Epithelial cell of prostate (primary cell): Measurements from ENCODE around the gene RRP9.
"Not testable (repeated sequence)": the region's sequence is repeated elsewhere in the genome, so short reads cannot be mapped to it uniquely, and the experiment has no call there.

ENCODE experiments used
- DNase-seq: peaks from one replicate; pipeline ENCODE4 v3.0.0-alpha.2; 2011; ENCODE audit warnings: low read depth, low spot score
- H3K27ac ChIP-seq: fragments of 450-650 bp; 2 replicates; pipeline ENCODE4 v1.5.1; 2017; ENCODE audit warnings: mild to moderate bottlenecking

RRP9 gene

GRCh38 chr3:51927061-51927977, 14.4 kb downstream of the RRP9 start:
- no peak for DNase-seq
- no peak overlapping the region for H3K27ac ChIP-seq

GRCh38 chr3:51921081-51921578, 20.6 kb downstream of the RRP9 start:
- no peak overlapping the region for H3K27ac ChIP-seq
- DNase-seq, result no peak

- DNase-seq, result no peak
- H3K27ac ChIP-seq, result no peak overlapping the region
Observed at GRCh38 chr3:51916418-51916817, 25.3 kb downstream of the RRP9 start.

GRCh38 chr3:51908026-51908425, 33.7 kb downstream of the RRP9 start:
- peak overlapping the region; percentile 58 for H3K27ac ChIP-seq
- DNase-seq, result no peak

DNA sequence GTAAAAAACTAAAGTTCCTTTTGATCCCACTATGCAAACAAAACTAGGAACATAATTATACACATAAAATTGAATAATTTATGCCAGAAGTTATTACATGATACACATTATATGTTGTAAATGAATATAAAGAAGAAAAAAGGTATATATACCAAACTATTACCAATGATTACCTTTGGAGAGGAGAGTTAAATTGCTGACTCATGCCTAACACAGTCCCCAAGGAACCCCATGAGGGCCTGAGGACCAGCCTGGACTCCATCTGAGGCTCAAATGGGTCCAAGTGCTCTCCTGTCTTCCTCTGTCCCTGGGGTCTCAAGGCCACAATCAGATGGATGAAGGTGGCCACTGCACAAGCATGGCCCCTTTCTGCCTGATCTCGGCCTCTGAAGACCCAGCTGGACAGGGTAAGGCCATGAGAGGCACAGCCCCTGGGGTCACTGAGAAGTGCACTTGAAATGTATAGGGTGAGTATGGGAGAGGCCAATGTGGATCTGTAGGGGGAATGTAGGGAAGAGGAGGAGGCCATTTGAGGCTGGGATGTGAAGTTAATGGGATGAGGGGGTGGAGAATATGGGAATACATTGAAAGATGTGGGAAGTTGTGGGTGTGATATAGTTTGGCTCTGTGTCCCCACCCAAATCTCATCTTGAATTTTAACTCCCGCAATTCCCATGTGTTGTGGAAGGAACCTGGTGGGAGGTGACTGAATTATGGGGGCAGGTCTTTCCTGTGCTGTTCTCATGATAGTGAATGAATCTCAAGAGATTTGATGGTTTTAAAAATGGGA, 37.5 kb downstream of the RRP9 start:
- no peak overlapping the region for H3K27ac ChIP-seq
- DNase-seq, result no peak

DNA sequence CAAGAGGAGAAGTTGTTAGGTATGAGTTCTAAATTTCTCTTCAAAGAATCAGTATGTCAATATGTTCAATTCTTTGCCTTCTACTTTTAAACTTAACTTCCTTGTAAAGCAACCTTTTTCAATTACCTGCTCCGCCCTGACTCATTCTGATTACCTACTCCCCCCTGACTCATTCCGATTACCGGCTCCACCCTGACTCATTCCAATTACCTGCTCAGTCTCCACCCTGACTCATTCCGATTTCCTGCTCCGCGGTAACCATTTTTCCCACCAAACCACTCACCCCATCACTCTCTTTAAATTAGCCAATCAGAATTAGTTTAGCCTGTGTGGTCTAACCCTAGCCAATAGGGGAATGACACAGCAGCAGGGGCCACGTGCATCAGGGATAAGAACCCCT, 39.3 kb downstream of the RRP9 start:
- peak; percentile 79 for DNase-seq
- peak overlapping the region; percentile 71 for H3K27ac ChIP-seq

DNA sequence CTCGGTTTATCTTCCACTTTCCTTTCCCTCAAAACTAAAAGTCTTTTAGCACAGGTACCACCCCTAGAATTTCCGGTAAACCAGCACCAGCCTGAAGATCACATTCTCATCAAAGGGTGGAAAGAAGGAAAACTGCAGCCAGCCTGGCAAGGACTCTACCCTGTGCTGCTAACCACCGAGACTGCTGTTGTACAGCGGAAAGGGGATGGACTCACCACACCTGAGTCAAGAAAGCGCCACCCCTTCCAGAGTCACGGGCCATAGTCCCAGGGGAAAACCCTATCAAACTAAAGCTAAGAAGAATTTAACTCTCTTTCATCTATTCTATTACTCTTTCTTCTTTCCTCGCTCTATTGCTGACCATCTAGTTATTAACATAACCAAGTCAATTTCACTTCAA, 41.7 kb downstream of the RRP9 start:
- not testable (repeated sequence) for H3K27ac ChIP-seq, DNase-seq

GRCh38 chr3:51897391-51897790, 44.3 kb downstream of the RRP9 start:
- no peak for DNase-seq
- H3K27ac ChIP-seq, result no peak overlapping the region

DNA sequence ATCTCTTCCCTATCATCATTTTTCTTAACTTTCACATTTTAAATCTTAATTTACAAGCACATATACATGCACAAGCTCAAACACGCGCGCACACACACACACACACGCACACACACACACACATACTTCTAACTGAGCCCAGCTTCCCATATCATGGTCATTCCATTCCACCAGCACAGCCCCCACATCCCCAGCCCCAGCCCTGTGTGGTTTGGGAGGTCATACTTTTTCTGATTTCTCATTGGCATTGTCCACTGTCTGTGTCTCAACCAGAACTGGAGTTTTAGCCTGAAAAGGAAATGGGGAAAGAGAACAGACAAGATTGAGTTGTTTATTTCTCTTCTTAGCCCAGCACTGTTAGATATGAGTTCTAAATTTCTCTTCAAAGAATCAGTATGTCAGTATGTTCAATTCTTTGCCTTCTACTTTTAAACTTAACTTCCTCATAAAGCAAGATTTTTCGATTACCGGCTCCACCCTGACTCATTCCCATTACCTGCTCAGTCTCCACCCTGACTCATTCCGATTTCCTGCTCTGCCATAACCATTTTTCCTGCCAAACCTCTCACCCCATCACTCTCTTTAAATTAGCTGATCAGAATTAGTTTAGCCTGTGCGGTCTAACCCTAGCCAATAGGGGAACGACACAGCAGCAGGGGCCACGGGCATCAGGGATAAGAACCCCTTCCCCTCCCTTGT, 44.9 kb downstream of the RRP9 start:
- no peak for DNase-seq
- H3K27ac ChIP-seq, result no peak overlapping the region

DNA sequence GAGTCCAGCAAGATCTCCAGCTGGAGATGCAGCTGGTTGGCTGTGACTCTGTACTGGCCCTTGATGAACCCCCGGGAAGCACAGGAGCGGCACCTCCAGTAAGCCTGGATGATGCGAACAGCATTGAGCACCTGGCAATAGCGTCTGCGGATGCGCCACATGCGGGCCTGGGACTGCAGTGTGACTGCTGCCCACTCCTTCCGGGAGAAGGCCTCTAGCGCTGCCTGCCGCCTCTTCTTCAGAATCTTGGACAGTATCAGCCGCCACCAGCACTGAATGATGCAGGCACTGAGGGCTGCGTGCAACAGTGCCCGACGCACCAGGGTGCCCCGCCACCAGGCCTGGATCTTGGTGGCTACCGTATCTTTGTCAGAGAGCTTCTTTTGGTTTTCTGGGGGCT, 46.8 kb downstream of the RRP9 start:
- H3K27ac ChIP-seq, result no peak overlapping the region
- DNase-seq, result no peak

DNA sequence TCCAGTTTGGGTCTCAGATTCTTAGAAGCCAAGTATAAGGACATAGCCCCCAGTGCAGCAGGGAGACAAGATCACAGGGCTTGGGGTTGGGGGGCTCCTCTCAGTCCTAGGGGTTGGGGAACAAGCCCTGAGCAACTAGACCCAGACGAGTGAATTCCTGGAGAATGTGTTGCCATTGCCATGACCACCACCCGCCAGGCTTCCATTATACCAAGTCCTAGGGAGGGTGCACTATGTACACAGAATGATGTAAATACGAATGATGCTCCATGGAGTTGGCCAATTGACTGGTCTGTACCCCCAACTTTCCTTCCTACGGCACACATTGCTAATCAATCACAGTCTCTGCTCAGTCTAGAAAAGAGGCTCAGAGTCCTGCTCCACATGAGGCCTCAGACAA, 47.3 kb downstream of the RRP9 start:
- DNase-seq, result no peak

DNA sequence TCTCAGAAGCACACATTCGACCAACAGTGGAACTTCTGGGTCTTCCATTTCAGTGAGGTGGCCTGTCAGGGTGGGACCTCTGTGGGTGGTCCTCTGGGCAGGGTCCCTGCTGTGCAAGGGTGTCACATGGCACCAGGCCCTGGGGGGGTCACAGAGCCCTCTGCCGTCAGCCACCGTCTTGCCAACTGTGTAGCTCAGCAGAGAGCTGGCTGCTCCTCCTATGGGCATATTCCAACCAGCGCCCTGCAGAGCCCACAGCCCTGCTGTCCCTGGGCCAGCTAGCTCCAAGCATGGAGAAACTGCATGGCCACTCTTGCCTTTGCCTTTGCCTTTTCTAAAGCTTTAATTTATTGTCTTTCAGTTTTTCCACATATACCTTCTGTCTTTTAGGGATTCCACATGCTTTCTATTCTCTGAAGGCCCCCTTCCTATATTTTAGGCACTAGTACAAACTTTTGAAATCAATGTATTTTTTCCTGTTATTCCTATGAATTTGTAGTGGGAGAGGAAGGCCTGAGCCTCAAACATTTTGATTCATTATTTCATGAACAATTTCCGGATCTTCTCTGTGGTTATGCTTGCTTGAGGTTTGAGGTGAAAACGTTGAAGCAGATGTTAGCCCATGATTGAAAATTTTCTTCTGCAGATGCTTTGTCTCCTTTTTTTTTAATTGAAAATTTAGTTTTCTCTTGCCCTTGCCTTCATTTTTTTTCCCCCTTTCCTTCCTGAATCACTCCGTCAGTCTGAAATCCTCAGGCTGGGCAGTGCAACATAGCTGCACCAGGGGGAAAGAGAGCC, 50.3 kb downstream of the RRP9 start:
- no peak for DNase-seq
- H3K27ac ChIP-seq, result no peak overlapping the region

More for the DNA sequence above, 47.3 kb downstream of the RRP9 start:
- no peak overlapping the region for H3K27ac ChIP-seq

DNA sequence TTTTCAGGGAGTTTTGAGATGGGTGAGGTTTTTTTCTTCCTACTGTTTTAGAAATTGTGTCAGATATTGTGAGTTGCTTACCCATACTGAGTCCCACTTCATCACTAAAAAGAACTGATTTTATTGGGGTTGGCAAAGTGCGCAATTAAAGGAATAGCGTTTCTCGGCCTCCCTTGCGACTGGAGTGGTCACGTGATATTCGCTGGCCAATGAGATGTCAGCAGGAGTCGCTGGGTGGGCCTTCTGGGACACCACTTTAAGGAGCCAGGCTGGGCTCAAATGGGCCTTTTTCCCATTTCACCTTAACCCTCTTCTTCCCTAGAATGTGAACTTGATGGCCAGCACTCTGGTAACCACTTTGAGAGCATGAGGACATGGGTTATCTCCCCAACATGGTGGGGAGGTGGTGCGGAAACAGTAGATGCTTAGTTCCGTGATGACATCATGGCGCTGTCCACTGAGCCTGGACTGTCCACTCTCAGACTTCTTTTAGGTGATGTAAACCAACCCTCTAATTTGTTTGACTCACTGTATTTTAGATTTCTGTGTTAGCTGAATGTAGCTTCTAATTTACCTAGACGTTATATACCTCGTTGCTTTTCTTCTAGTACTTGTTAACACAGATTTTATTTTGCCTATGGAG, 53.1 kb downstream of the RRP9 start:
- no peak for DNase-seq
- no peak overlapping the region for H3K27ac ChIP-seq

DNA sequence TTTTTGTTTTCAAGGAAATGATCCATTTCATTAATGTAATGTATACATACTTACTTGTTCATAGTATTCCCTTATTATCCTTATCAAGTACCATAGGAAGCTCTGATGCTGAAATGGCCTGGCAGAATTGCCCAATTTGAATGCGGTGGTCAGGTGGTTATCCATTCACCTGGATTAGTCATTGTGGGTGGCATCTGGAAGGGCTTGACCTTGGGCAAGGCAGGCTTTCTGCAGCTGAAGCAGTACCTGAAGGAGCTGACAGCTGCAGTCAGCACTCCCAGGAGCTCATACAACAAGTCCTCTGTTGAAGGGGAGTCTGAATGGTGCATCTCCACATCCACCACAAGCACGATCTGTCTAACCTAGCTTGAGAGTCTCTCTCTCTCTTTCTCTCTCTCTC, 54.1 kb downstream of the RRP9 start:
- no peak for DNase-seq
- no peak overlapping the region for H3K27ac ChIP-seq

GRCh38 chr3:51886447-51886846, 55.3 kb downstream of the RRP9 start:
- DNase-seq, result no peak
- no peak overlapping the region for H3K27ac ChIP-seq
